ENCODE measurements around the gene SLC2A10.

Gene SLC2A10

DNA sequence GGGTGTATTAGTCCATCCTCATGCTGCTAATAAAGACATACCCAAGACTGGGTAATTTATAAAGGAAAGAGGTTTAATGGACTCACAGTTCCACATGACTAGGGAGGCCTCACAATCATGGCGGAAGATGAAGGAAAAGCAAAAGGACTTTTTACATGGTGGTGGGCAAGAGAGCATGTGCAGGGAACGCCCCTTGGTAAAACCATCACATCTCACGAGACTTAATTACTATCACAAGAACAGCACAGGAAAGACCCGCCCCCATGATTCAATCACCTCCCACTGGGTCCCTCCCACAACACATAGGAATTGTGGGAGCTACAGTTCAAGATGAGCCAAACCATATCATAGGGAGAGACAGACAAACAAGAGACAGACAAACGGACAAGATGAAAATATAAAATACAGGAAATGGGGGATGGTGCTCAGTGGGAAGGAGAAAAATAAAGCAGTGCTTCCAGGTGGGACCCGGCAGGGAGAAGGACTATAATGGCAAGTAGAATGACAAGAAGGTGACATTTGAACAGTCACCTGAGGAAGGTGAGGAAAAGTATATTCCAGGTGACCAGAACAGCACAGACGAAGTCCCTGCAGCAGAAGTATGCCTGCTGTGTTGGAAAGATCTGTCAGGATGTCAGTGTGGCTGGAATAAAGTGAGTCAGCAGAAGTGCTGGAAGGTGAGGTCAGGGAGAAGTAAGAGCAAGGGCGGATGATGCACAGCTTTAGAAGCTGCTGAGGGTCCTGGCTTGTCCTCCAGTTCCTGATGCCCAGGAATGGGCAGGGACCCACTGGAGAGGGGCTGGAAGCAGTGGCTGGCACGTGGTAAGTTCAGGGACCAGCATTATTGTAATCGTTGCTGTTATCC, 61.1 kb downstream of the SLC2A10 start:
- DNase-seq (ENCODE audit: low spot score) = no peak
- TF ChIP-seq, protein P1, sequence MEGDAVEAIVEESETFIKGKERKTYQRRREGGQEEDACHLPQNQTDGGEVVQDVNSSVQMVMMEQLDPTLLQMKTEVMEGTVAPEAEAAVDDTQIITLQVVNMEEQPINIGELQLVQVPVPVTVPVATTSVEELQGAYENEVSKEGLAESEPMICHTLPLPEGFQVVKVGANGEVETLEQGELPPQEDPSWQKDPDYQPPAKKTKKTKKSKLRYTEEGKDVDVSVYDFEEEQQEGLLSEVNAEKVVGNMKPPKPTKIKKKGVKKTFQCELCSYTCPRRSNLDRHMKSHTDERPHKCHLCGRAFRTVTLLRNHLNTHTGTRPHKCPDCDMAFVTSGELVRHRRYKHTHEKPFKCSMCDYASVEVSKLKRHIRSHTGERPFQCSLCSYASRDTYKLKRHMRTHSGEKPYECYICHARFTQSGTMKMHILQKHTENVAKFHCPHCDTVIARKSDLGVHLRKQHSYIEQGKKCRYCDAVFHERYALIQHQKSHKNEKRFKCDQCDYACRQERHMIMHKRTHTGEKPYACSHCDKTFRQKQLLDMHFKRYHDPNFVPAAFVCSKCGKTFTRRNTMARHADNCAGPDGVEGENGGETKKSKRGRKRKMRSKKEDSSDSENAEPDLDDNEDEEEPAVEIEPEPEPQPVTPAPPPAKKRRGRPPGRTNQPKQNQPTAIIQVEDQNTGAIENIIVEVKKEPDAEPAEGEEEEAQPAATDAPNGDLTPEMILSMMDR (IDR thresholded peaks at IDR 0.05; ENCODE audit: extremely low read depth, insufficient read depth, missing control alignments) = no peak
- in situ Hi-C loops (cut with MboI; ENCODE audit: low pct_unique_long_range_greater_than_20kb, low sequenced_read_pairs, unreplicated experiment) = loop anchor here (25.0 kb wide), 1 partner anchor 617 kb away; no protein-coding TSS in a partner anchor

DNA sequence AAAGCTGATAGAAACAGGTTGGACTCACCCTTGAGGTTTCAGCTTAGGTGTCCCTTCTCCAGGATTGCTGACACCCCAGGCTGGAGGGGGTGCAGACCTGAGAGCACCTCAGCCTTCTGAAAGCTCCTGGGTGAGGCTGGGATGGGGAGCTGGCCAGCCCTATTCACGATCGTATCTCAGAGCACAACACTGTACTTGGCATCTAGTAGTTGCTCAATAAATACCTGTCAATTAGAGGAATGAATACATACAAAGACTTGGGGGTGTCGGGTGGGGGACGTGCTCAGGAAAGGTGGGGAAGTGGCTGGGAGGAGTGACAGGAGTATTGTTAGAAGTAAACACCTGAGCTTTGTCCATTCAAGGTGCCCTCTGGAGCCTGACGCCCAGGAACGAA, 61.7 kb downstream of the SLC2A10 start:
- in situ Hi-C loops (cut with MboI; ENCODE audit: low pct_unique_long_range_greater_than_20kb, low sequenced_read_pairs, unreplicated experiment) = loop anchor here (25.0 kb wide), 1 partner anchor 616 kb away; no protein-coding TSS in a partner anchor
- no peak for DNase-seq (ENCODE audit: low spot score)
- TF ChIP-seq, protein P1 (IDR thresholded peaks at IDR 0.05; ENCODE audit: extremely low read depth, insufficient read depth, missing control alignments) = no peak

DNA sequence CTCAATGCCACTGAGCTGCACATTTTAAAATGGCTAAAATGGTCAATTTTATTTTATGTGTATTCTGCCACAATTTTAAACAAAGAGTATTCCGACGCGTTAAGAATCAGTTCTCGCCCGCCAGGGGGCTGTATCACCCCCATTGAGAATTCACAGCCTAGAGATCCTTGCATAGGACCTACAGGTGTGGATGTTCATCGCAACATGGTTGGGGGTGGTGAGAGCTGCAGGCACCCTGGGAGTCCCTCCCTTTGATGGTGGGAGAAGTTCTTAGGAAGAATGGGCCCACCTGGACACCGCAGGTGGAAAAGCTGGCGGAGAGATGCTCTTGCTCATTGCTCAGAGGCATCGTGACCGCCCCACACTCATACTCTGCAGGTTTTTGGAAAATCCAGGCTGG, 63.5 kb downstream of the SLC2A10 start:
- TF ChIP-seq, protein P1 (IDR thresholded peaks at IDR 0.05; ENCODE audit: extremely low read depth, insufficient read depth, missing control alignments) = no peak
- in situ Hi-C loops (cut with MboI; ENCODE audit: low pct_unique_long_range_greater_than_20kb, low sequenced_read_pairs, unreplicated experiment) = loop anchor here (25.0 kb wide), 1 partner anchor 614 kb away; no protein-coding TSS in a partner anchor
- DNase-seq (ENCODE audit: low spot score) = no peak

DNA sequence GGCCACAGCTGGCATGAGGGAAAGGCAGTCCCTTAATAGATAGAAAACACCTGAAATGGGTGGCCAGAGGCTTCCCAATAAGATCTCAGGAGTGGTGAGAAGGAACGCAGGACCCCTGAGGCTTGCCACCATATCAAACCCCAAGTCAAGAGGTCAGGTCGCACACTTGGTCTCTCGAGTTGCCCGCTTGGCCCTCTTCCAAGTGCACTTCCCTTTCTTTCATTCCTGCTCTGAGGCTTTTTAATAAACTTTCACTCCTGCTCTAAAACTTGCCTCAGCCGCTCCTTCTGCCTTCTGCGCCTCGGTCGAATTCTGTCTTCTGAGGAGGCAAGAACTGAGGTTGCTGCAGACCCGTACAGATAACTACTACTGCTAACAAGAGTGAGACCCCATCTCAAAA, 64.2 kb downstream of the SLC2A10 start:
- no peak for DNase-seq (ENCODE audit: low spot score)
- in situ Hi-C loops (cut with MboI; ENCODE audit: low pct_unique_long_range_greater_than_20kb, low sequenced_read_pairs, unreplicated experiment) = loop anchor here (25.0 kb wide), 1 partner anchor 614 kb away; no protein-coding TSS in a partner anchor
- TF ChIP-seq, protein P1 (IDR thresholded peaks at IDR 0.05; ENCODE audit: extremely low read depth, insufficient read depth, missing control alignments) = no peak

DNA sequence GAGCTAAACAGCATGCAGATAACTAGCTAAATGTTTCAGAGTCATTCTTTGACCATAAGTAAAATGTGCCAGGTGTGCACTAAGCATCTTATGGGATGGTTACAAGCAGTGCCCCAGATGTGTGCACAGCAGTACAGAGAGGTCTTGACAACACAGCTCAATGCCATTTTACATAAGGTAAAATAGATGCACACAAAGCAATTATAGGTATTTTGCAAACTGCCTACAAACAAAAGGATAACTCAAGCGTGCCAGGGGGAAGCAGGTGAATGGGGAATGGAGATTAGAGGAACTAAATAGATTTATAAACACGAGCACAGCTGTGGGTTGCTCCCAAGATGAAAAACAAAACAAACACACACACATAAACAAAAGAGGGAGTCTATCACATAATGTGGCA, 64.8 kb downstream of the SLC2A10 start:
- in situ Hi-C loops (cut with MboI; ENCODE audit: low pct_unique_long_range_greater_than_20kb, low sequenced_read_pairs, unreplicated experiment) = loop anchor here (25.0 kb wide), 1 partner anchor 613 kb away; no protein-coding TSS in a partner anchor
- no peak for DNase-seq (ENCODE audit: low spot score)
- TF ChIP-seq, protein P1 (IDR thresholded peaks at IDR 0.05; ENCODE audit: extremely low read depth, insufficient read depth, missing control alignments) = no peak

DNA sequence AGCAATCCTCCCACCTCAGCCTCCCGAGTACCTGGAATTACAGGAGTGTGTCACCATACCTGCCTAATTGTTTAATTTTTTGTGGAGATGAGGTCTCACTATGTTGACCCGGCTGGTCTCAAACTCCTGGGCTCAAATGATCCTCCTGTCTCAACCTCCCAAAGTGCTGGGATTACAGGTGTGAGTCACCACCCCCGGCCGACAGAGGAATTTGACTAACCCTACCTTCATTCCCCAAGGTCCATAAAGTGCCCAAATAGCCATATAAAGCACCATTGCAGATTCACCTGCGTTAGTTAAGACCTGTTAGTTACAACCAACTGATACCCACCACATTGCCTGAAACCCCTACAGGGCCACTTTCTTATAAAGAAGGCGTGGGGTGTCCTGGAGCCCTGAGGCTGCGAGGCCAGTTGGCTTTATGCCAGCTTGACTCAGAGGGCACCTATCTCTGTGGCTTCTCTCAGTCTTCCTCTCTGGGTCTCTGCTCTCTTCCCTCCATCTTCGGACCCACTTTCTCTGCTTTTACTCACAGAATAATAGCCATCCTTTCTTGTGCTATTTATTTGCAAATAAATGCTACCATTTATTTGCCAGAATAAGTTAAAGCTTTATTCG, 65.6 kb downstream of the SLC2A10 start:
- in situ Hi-C loops (cut with MboI; ENCODE audit: low pct_unique_long_range_greater_than_20kb, low sequenced_read_pairs, unreplicated experiment) = loop anchor here (25.0 kb wide), 1 partner anchor 612 kb away; no protein-coding TSS in a partner anchor
- no peak for DNase-seq (ENCODE audit: low spot score)
- TF ChIP-seq, protein P1 (IDR thresholded peaks at IDR 0.05; ENCODE audit: extremely low read depth, insufficient read depth, missing control alignments) = no peak
